Measurements from ENCODE around the gene PDGFD.

The PDGFD gene

DNA sequence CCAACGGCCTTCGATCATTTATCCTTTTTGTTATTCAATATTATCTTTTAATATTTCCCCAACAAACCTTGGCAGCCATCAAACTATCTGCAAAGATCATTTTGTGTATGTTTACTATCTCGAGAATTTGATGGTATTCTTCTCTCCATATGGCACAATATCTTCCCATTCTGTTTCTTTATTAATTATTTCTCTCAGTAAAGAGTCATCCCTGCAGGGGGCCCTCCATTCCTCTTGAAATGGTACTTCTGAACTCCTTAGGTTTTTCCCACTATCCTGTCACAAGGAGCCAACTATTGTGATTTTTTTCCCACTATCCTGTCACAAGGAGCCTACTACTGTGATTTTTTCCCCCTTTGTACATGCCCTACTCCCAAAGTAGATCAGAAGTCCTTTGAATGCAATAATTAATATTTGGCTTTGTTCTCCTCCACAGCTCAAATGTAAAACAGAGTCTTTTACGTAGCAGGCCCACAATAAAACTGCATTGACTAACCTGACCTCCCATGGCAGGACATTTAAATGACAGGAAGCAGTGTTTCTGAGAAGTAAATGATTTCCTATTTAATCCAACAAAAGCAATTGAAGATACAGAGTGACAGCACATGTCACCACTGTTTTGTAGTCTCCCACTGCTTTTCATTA lies 43.3 kb downstream of the PDGFD start:
- no peak for DNase-seq
- Histone ChIP-seq H3K27me3 (ENCODE audit: insufficient read depth, low read depth, severe bottlenecking) (no peaks in the 10 kb centered on the region), H3K9me3 (ENCODE audit: severe bottlenecking) (no peaks in the 10 kb centered on the region), H3K4me3 (ENCODE audit: low read depth, low read length) (no peak overlapping the region), H3K27ac (no peak overlapping the region), H3K36me3 (no peaks in the 10 kb centered on the region)
- TF ChIP-seq, protein P1, sequence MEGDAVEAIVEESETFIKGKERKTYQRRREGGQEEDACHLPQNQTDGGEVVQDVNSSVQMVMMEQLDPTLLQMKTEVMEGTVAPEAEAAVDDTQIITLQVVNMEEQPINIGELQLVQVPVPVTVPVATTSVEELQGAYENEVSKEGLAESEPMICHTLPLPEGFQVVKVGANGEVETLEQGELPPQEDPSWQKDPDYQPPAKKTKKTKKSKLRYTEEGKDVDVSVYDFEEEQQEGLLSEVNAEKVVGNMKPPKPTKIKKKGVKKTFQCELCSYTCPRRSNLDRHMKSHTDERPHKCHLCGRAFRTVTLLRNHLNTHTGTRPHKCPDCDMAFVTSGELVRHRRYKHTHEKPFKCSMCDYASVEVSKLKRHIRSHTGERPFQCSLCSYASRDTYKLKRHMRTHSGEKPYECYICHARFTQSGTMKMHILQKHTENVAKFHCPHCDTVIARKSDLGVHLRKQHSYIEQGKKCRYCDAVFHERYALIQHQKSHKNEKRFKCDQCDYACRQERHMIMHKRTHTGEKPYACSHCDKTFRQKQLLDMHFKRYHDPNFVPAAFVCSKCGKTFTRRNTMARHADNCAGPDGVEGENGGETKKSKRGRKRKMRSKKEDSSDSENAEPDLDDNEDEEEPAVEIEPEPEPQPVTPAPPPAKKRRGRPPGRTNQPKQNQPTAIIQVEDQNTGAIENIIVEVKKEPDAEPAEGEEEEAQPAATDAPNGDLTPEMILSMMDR (IDR thresholded peaks at IDR 0.05; ENCODE audit: low read depth, low read length): no peak

DNA sequence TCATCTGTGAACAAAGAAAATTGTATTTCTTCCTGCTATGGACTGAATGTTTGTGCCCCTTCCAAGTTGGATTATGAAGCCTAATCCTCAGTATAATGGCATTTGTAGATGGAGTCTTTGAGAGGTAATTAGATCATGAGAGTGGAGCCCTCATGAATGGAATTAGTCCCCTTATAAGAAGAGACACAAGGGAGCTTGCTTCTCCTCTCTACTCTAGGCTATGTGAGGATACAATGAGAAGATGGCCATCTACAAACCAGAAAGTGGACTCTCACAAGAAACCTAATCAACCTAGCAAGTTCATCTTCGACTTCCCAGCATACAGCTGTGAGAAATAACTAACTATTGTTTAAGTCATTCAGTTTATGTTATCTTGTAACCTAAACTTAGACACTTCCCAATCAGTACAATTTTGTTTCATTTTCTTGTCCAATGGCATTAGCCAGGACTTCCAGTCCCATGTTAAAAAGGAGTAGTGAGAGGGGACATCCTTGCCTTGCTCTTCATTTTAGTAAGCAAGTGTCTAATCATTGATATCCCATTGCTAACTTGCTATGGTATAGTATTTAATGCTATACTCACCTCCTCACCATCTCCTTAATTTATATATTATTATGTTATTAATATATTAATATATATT lies 45.7 kb downstream of the PDGFD start:
- no peaks in the 10 kb centered on the region for H3K27me3 ChIP-seq (ENCODE audit: insufficient read depth, low read depth, severe bottlenecking)
- no peaks in the 10 kb centered on the region for H3K36me3 ChIP-seq
- H3K4me3 ChIP-seq (ENCODE audit: low read depth, low read length): no peak overlapping the region
- H3K27ac ChIP-seq: no peak overlapping the region
- H3K9me3 ChIP-seq (ENCODE audit: severe bottlenecking): no peaks in the 10 kb centered on the region
- no peak for DNase-seq
- TF ChIP-seq, protein P1 (IDR thresholded peaks at IDR 0.05; ENCODE audit: low read depth, low read length): no peak

DNA sequence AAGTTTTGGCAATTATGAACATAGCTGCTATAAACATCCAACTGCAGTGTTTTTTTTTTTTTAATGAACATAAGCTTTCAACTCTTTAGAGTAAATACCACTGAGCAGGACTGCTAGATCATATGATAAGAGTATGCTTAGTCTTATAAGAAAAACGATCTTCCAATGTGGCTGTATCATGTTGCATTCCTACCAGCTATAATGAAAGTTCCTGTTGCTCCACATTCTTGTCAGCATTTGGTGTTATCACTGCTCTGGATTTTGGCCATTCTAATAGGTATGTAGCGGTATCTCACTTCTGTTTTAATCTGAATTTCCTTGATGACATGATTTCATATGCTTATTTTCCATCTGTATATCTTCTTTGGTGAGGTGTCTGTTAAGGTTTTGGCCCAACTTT lies 50.4 kb downstream of the PDGFD start:
- Histone ChIP-seq H3K9me3 (ENCODE audit: severe bottlenecking) (no peaks in the 10 kb centered on the region), H3K36me3 (no peaks in the 10 kb centered on the region), H3K4me3 (ENCODE audit: low read depth, low read length) (no peak overlapping the region), H3K27ac (no peak overlapping the region), H3K27me3 (ENCODE audit: insufficient read depth, low read depth, severe bottlenecking) (no peaks in the 10 kb centered on the region)
- no peak for DNase-seq
- TF ChIP-seq, protein P1 (IDR thresholded peaks at IDR 0.05; ENCODE audit: low read depth, low read length): no peak

DNA sequence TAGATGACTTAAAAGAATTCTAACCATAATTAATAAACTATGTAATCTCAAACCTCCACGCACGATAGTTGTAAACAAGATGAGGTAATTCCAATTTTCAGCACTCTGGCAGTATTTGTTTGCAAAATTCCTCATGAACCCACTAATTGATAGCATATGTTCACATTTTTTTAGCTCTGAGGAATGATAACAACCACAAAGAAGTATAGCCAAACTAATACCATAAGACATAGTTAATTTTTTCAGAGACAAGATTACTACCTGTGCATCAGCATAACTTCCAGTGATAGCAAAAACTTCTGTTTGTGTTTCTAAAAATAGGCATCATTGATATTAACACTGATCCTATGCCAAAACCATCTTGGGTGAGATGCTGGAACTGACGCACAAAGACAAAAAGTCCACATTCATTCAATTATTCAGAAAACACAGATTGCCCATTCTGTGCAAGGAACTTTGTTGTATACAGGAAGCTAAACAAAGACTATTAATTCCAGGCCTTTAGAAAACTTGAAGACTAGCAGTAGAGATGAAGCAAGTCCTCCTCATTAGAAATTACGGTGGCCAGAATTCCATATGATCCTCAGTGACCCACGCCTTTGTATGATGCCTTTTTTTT lies 57.7 kb downstream of the PDGFD start:
- DNase-seq: no peak
- Histone ChIP-seq H3K27ac (no peak overlapping the region), H3K9me3 (ENCODE audit: severe bottlenecking) (no peaks in the 10 kb centered on the region), H3K36me3 (no peaks in the 10 kb centered on the region), H3K27me3 (ENCODE audit: insufficient read depth, low read depth, severe bottlenecking) (no peaks in the 10 kb centered on the region), H3K4me3 (ENCODE audit: low read depth, low read length) (no peak overlapping the region)
- TF ChIP-seq, protein P1 (IDR thresholded peaks at IDR 0.05; ENCODE audit: low read depth, low read length): no peak

DNA sequence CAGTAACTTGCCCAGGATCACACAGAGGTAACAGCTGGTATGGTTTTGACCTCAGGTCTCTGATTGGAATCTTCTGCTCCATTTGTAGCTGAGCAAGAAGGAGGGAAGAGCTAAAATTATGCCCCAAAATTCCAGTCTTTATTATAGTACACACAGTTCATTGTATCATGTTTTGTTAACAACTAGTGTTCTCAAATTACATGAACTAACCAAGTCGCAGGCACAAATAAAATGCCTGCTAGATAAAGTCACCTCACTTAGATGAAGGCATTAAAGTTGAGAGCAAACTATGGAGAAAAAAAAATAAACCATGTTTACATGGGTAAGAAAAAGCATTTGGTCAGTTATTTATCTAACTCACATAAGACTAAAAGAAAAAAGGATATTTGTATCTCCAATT lies 58.8 kb downstream of the PDGFD start:
- H3K27me3 ChIP-seq (ENCODE audit: insufficient read depth, low read depth, severe bottlenecking): no peaks in the 10 kb centered on the region
- TF ChIP-seq, protein P1 (IDR thresholded peaks at IDR 0.05; ENCODE audit: low read depth, low read length): no peak
- DNase-seq: no peak
- no peak overlapping the region for H3K27ac ChIP-seq
- no peak overlapping the region for H3K4me3 ChIP-seq (ENCODE audit: low read depth, low read length)
- no peaks in the 10 kb centered on the region for H3K9me3 ChIP-seq (ENCODE audit: severe bottlenecking)
- H3K36me3 ChIP-seq: no peaks in the 10 kb centered on the region

Measured in WERI-Rb-1 (cell line).